ENCODE measurements around the gene TNS2.
A peak's percentile ranks its signal among the peaks of the same experiment; 100 is the strongest.
"Not testable (repeated sequence)": the region's sequence is repeated elsewhere in the genome, so short reads cannot be mapped to it uniquely, and the experiment has no call there.

TNS2 gene

GRCh38 chr12:53078425-53079225 is 28.8 kb downstream of the TNS2 start:
- Histone ChIP-seq H3K9me3 (no peaks in the 10 kb centered on the region), H3K9ac (peak overlapping the region; percentile 86), H3K27me3 (no peaks in the 10 kb centered on the region), H3K4me1 (peaks cover 21% of the 10 kb centered on the region), H3K4me2 (peak overlapping the region; percentile 86), H3K36me3 (peaks cover 41% of the 10 kb centered on the region), H3K27ac (peak overlapping the region; percentile 84), H3K4me3 (peak overlapping the region; percentile 82), H4K20me1 (no peaks in the 10 kb centered on the region)
- no peak for TF ChIP-seq Cebpa-rat (IDR thresholded peaks at IDR 0.05)

- no peak for TF ChIP-seq Cebpa-rat (IDR thresholded peaks at IDR 0.05)
- Histone ChIP-seq H3K36me3 (peaks cover 32% of the 10 kb centered on the region), H3K4me1 (peaks cover 21% of the 10 kb centered on the region), H3K27ac (peak within 1 kb of the TSS; percentile 84), H3K27me3 (no peaks in the 10 kb centered on the region), H3K9ac (peak within 1 kb of the TSS; percentile 86), H3K4me3 (peak within 1 kb of the TSS; percentile 82), H3K9me3 (0 out of 2 replicates have a peak, but pooled peaks cover 4% of the 10 kb centered on the region), H4K20me1 (no peaks in the 10 kb centered on the region), H3K4me2 (peak within 1 kb of the TSS; percentile 86)
Measured at GRCh38 chr12:53079226-53080117, 29.6 kb downstream of the TNS2 start, which contains the start of gene SPRYD3. Gene SPRYD3, minus strand, starts transcription at chr12:53079390. Its CDS starts 57 bp downstream, at chr12:53079333.

GRCh38 chr12:53082637-53083175 is 32.8 kb downstream of the TNS2 start:
- no peak for TF ChIP-seq Cebpa-rat (IDR thresholded peaks at IDR 0.05)
- Histone ChIP-seq H3K9me3 (0 out of 2 replicates have a peak, but pooled peaks cover 7% of the 10 kb centered on the region), H3K27ac (no peak overlapping the region), H3K4me3 (no peak overlapping the region), H3K4me2 (no peak overlapping the region), H4K20me1 (no peaks in the 10 kb centered on the region), H3K36me3 (0 out of 2 replicates have a peak, but pooled peaks cover under 1% of the 10 kb centered on the region), H3K27me3 (no peaks in the 10 kb centered on the region), H3K9ac (no peak overlapping the region), H3K4me1 (peaks cover 17% of the 10 kb centered on the region)

GRCh38 chr12:53086361-53086760 is 36.5 kb downstream of the TNS2 start:
- no peaks in the 10 kb centered on the region for H3K27me3 ChIP-seq
- H3K4me3 ChIP-seq, result no peak overlapping the region
- H3K36me3 ChIP-seq, result no peaks in the 10 kb centered on the region
- no peaks in the 10 kb centered on the region for H4K20me1 ChIP-seq
- H3K27ac ChIP-seq, result no peak overlapping the region
- no peak overlapping the region for H3K4me2 ChIP-seq
- no peaks in the 10 kb centered on the region for H3K4me1 ChIP-seq
- no peak for TF ChIP-seq Cebpa-rat (IDR thresholded peaks at IDR 0.05)
- H3K9ac ChIP-seq, result no peak overlapping the region
- H3K9me3 ChIP-seq, result 0 out of 2 replicates have a peak, but pooled peaks cover 7% of the 10 kb centered on the region

GRCh38 chr12:53090105-53090504 is 40.2 kb downstream of the TNS2 start:
- no peak for TF ChIP-seq Cebpa-rat (IDR thresholded peaks at IDR 0.05)
- Histone ChIP-seq H3K4me1 (no peaks in the 10 kb centered on the region), H3K9me3 (no peaks in the 10 kb centered on the region), H3K36me3 (no peaks in the 10 kb centered on the region), H4K20me1 (no peaks in the 10 kb centered on the region), H3K4me2 (no peak overlapping the region), H3K27me3 (no peaks in the 10 kb centered on the region), H3K4me3 (no peak overlapping the region), H3K27ac (no peak overlapping the region), H3K9ac (no peak overlapping the region)

- no peak for TF ChIP-seq Cebpa-rat (IDR thresholded peaks at IDR 0.05)
- H3K36me3 ChIP-seq, result no peaks in the 10 kb centered on the region
- no peak overlapping the region for H3K9ac ChIP-seq
- H3K9me3 ChIP-seq, result no peaks in the 10 kb centered on the region
- H3K4me3 ChIP-seq, result no peak overlapping the region
- H3K4me1 ChIP-seq, result no peaks in the 10 kb centered on the region
- H3K27me3 ChIP-seq, result no peaks in the 10 kb centered on the region
- no peak overlapping the region for H3K4me2 ChIP-seq
- H3K27ac ChIP-seq, result no peak overlapping the region
- H4K20me1 ChIP-seq, result no peaks in the 10 kb centered on the region
Measured at GRCh38 chr12:53090554-53090953, 40.7 kb downstream of the TNS2 start.

- no peak overlapping the region for H3K4me3 ChIP-seq
- no peak overlapping the region for H3K9ac ChIP-seq
- H3K27me3 ChIP-seq, result peaks cover 11% of the 10 kb centered on the region
- no peak overlapping the region for H3K4me2 ChIP-seq
- no peaks in the 10 kb centered on the region for H3K36me3 ChIP-seq
- TF ChIP-seq Cebpa-rat (IDR thresholded peaks at IDR 0.05), result no peak
- no peak overlapping the region for H3K27ac ChIP-seq
- no peaks in the 10 kb centered on the region for H4K20me1 ChIP-seq
- no peaks in the 10 kb centered on the region for H3K9me3 ChIP-seq
- no peaks in the 10 kb centered on the region for H3K4me1 ChIP-seq
Measured at GRCh38 chr12:53091756-53092155, 41.9 kb downstream of the TNS2 start.

- peaks cover 18% of the 10 kb centered on the region for H3K27me3 ChIP-seq
- no peak overlapping the region for H3K4me2 ChIP-seq
- H3K27ac ChIP-seq, result no peak overlapping the region
- no peaks in the 10 kb centered on the region for H3K36me3 ChIP-seq
- H3K4me3 ChIP-seq, result no peak overlapping the region
- no peaks in the 10 kb centered on the region for H4K20me1 ChIP-seq
- H3K4me1 ChIP-seq, result peaks cover 20% of the 10 kb centered on the region
- TF ChIP-seq Cebpa-rat (IDR thresholded peaks at IDR 0.05), result no peak
- H3K9ac ChIP-seq, result no peak overlapping the region
- H3K9me3 ChIP-seq, result no peaks in the 10 kb centered on the region
Measured at GRCh38 chr12:53093777-53094393, 44.0 kb downstream of the TNS2 start.

GRCh38 chr12:53094394-53094787 is 44.5 kb downstream of the TNS2 start:
- Histone ChIP-seq H3K27me3 (peaks cover 18% of the 10 kb centered on the region), H3K9ac (no peak overlapping the region), H3K4me1 (peaks cover 25% of the 10 kb centered on the region)

GRCh38 chr12:53094796-53095595 is 45.1 kb downstream of the TNS2 start:
- not testable (repeated sequence) for H3K9ac ChIP-seq, H3K36me3 ChIP-seq, H4K20me1 ChIP-seq, H3K27ac ChIP-seq, H3K9me3 ChIP-seq, H3K4me3 ChIP-seq, H3K4me2 ChIP-seq
- peaks cover 25% of the 10 kb centered on the region for H3K4me1 ChIP-seq
- H3K27me3 ChIP-seq, result peaks cover 18% of the 10 kb centered on the region

More at GRCh38 chr12:53094394-53094787, 44.5 kb downstream of the TNS2 start:
- no peak for TF ChIP-seq Cebpa-rat (IDR thresholded peaks at IDR 0.05)
- no peaks in the 10 kb centered on the region for H4K20me1 ChIP-seq
- H3K4me3 ChIP-seq, result no peak overlapping the region
- H3K4me2 ChIP-seq, result no peak overlapping the region
- H3K27ac ChIP-seq, result no peak overlapping the region
- H3K9me3 ChIP-seq, result no peaks in the 10 kb centered on the region
- no peaks in the 10 kb centered on the region for H3K36me3 ChIP-seq

GRCh38 chr12:53095596-53095895 is 45.7 kb downstream of the TNS2 start:
- Histone ChIP-seq H3K27me3 (peaks cover 18% of the 10 kb centered on the region), H3K4me1 (peaks cover 25% of the 10 kb centered on the region)
- not testable (repeated sequence) for H3K4me2 ChIP-seq, H3K27ac ChIP-seq, H3K36me3 ChIP-seq, H3K9ac ChIP-seq, H4K20me1 ChIP-seq, H3K9me3 ChIP-seq, H3K4me3 ChIP-seq
